ENCODE data around the gene ALDH3B2.

ALDH3B2 gene

DNA sequence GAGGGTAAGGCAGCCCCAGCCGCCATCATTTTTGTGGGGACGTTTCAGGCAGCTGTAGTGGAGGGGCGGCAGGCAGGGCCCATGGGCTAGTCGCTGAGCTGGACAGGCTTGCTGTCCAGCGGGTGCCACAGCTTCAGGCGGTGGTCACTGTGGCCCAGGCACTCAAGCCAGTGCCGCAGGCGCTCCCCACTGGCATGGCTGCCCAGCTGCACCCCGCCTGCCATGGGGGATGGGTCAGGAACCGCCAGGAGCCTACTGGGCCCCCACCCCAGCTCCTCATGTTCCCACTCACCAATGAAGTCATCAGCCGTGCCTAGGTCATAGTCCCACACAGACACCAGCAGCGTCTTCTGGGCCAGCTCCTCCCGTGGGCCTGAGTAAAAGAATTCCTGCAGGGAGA lies 61.7 kb downstream of the ALDH3B2 start:
- Histone ChIP-seq H3K4me3 (ENCODE audit: low read length, poor library complexity, severe bottlenecking) (no peak overlapping the region), H3K9ac (ENCODE audit: low read depth, low read length, poor library complexity, severe bottlenecking) (no peak overlapping the region), H3F3A (ENCODE audit: low read depth) (no peaks in the 10 kb centered on the region), H3K27me3 (ENCODE audit: insufficient read depth, low read length, poor library complexity, severe bottlenecking) (no peaks in the 10 kb centered on the region), H3K9me2 (replicated peaks; ENCODE audit: low read depth, low read length) (no peaks in the 10 kb centered on the region), H3K79me2 (ENCODE audit: insufficient read depth, low read length) (peaks cover 18% of the 10 kb centered on the region), H3K9me3 (ENCODE audit: insufficient read depth, low read depth, low read length) (no peaks in the 10 kb centered on the region), H3K4me1 (ENCODE audit: insufficient read depth, low read length, poor library complexity, severe bottlenecking) (peaks cover 26% of the 10 kb centered on the region), H4K20me1 (ENCODE audit: insufficient read depth, low read length, poor library complexity, severe bottlenecking) (no peaks in the 10 kb centered on the region), H3K36me3 (ENCODE audit: insufficient read depth, low read length) (peaks cover 7% of the 10 kb centered on the region; the same call in 1 of the 2 replicates), H3K4me2 (ENCODE audit: low read depth, low read length, poor library complexity, severe bottlenecking) (no peak overlapping the region), H2AFZ (ENCODE audit: low read length) (no peak overlapping the region)
- no peak for TF ChIP-seq EZH2phosphoT487 (IDR thresholded peaks at IDR 0.05; ENCODE audit: borderline replicate concordance)
- TF ChIP-seq, protein P1, sequence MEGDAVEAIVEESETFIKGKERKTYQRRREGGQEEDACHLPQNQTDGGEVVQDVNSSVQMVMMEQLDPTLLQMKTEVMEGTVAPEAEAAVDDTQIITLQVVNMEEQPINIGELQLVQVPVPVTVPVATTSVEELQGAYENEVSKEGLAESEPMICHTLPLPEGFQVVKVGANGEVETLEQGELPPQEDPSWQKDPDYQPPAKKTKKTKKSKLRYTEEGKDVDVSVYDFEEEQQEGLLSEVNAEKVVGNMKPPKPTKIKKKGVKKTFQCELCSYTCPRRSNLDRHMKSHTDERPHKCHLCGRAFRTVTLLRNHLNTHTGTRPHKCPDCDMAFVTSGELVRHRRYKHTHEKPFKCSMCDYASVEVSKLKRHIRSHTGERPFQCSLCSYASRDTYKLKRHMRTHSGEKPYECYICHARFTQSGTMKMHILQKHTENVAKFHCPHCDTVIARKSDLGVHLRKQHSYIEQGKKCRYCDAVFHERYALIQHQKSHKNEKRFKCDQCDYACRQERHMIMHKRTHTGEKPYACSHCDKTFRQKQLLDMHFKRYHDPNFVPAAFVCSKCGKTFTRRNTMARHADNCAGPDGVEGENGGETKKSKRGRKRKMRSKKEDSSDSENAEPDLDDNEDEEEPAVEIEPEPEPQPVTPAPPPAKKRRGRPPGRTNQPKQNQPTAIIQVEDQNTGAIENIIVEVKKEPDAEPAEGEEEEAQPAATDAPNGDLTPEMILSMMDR (conservative IDR thresholded peaks at IDR 0.05; ENCODE audit: low read length), result no peak
